H9 (cell line): ENCODE results near the gene PALM3. TPM values are rescaled to one million over a fixed set of nuclear protein-coding genes. Genes with fewer than 3 reads are reported as not detected.

Experiments used
- DNase-seq: peaks from one replicate; pipeline ENCODE4 v3.0.0-alpha.2; 2017
- H2AFZ ChIP-seq: one replicate; pipeline ENCODE4 v1.6.1; 2013; ENCODE audit warnings: mild to moderate bottlenecking, low read length, control low read depth, moderate library complexity
- H2AK5ac ChIP-seq: 2 replicates; pipeline ENCODE4 v1.6.1; 2013; ENCODE audit warnings: low read length, control low read depth, mixed read lengths; ENCODE audit not compliant: insufficient read length
- H2BK120ac ChIP-seq: one replicate; pipeline ENCODE4 v1.6.1; 2013; ENCODE audit warnings: low read depth, mild to moderate bottlenecking, low read length, control low read depth, inconsistent platforms; ENCODE audit not compliant: poor library complexity, severe bottlenecking
- H2BK12ac ChIP-seq: 2 replicates; pipeline ENCODE4 v1.6.1; 2013; ENCODE audit warnings: low read length, control low read depth, mixed read lengths, low read depth; ENCODE audit not compliant: insufficient read length
- H2BK15ac ChIP-seq: 2 replicates; pipeline ENCODE4 v1.6.1; 2013; ENCODE audit warnings: low read depth, low read length, control low read depth
- H2BK20ac ChIP-seq: one replicate; pipeline ENCODE4 v1.6.1; 2013; ENCODE audit warnings: low read depth, mild to moderate bottlenecking, low read length, control low read depth, inconsistent platforms; ENCODE audit not compliant: poor library complexity, severe bottlenecking
- H2BK5ac ChIP-seq: 2 replicates; pipeline ENCODE4 v1.6.1; 2013; ENCODE audit warnings: low read length, control low read depth, mixed read lengths; ENCODE audit not compliant: insufficient read length
- H3K14ac ChIP-seq: 2 replicates; pipeline ENCODE4 v1.6.1; 2013; ENCODE audit warnings: low read length, control low read depth; ENCODE audit not compliant: insufficient read depth
- H3K18ac ChIP-seq: 2 replicates; pipeline ENCODE4 v1.6.1; 2013; ENCODE audit warnings: low read depth, mild to moderate bottlenecking, mixed read lengths, low read length, control low read depth; ENCODE audit not compliant: insufficient read length
- H3K23ac ChIP-seq: 2 replicates; pipeline ENCODE4 v1.6.1; 2013; ENCODE audit warnings: low read length, control low read depth, mixed read lengths, low read depth; ENCODE audit not compliant: insufficient read length
- H3K23me2 ChIP-seq: 2 replicates; pipeline ENCODE4 v1.6.1; 2013; ENCODE audit warnings: low read depth, mild to moderate bottlenecking, mixed read lengths, low read length, control low read depth; ENCODE audit not compliant: insufficient read length, poor library complexity, severe bottlenecking
- H3K27ac ChIP-seq: 2 replicates; pipeline ENCODE4 v1.5.1; 2013; ENCODE audit warnings: low read length, control low read depth, mixed read lengths, low read depth; ENCODE audit not compliant: insufficient read length
- H3K27me3 ChIP-seq: 2 replicates; pipeline ENCODE4 v1.6.1; 2013; ENCODE audit warnings: low read length, control low read depth, inconsistent platforms; ENCODE audit not compliant: insufficient read depth
- H3K4ac ChIP-seq: 2 replicates; pipeline ENCODE4 v1.6.1; 2013; ENCODE audit warnings: low read depth, mild to moderate bottlenecking, control low read depth, inconsistent platforms, low read length, moderate library complexity
- H3K4me1 ChIP-seq: 2 replicates; pipeline ENCODE4 v1.6.1; 2013; ENCODE audit warnings: low read length, control low read depth, inconsistent platforms; ENCODE audit not compliant: insufficient read depth
- H3K4me2 ChIP-seq: 2 replicates; pipeline ENCODE4 v1.6.1; 2013; ENCODE audit warnings: low read length, control low read depth, mixed read lengths; ENCODE audit not compliant: insufficient read length, insufficient read depth
- H3K56ac ChIP-seq: 2 replicates; pipeline ENCODE4 v1.6.1; 2013; ENCODE audit warnings: low read depth, mild to moderate bottlenecking, mixed read lengths, low read length, control low read depth; ENCODE audit not compliant: insufficient read length
- H3K79me1 ChIP-seq: 2 replicates; pipeline ENCODE4 v1.6.1; 2013; ENCODE audit warnings: low read depth, mild to moderate bottlenecking, moderate library complexity, low read length, control low read depth, inconsistent platforms; ENCODE audit not compliant: insufficient read depth, poor library complexity, severe bottlenecking
- H3K79me2 ChIP-seq: 2 replicates; pipeline ENCODE4 v1.6.1; 2013; ENCODE audit warnings: low read length, control low read depth, inconsistent platforms; ENCODE audit not compliant: insufficient read depth
- H3K9ac ChIP-seq: 2 replicates; pipeline ENCODE4 v1.6.1; 2013; ENCODE audit warnings: low read length, control low read depth, mixed read lengths; ENCODE audit not compliant: insufficient read length; ENCODE audit errors: extremely low read depth
- H3K9me3 ChIP-seq: one replicate; pipeline ENCODE4 v1.6.1; 2013; ENCODE audit warnings: low read depth, low read length, inconsistent platforms; ENCODE audit not compliant: control insufficient read depth
- H3T11ph ChIP-seq: one replicate; pipeline ENCODE4 v1.6.1; 2013; ENCODE audit warnings: mild to moderate bottlenecking, low read length, control low read depth, inconsistent platforms
- H4K20me1 ChIP-seq: one replicate; pipeline ENCODE4 v1.6.1; 2013; ENCODE audit not compliant: control insufficient read depth, insufficient read length, insufficient read depth
- H4K5ac ChIP-seq: 2 replicates; pipeline ENCODE4 v1.6.1; 2013; ENCODE audit warnings: low read depth, mild to moderate bottlenecking, mixed read lengths, low read length, control low read depth; ENCODE audit not compliant: insufficient read length
- H4K8ac ChIP-seq: replicated peaks from 2 replicates; pipeline ENCODE4 v1.6.1; 2013; ENCODE audit warnings: low read length, control low read depth, mixed read lengths, low read depth; ENCODE audit not compliant: insufficient read length
- H4K91ac ChIP-seq: 2 replicates; pipeline ENCODE4 v1.6.1; 2013; ENCODE audit warnings: low read depth, mild to moderate bottlenecking, moderate library complexity, mixed read lengths, low read length, control low read depth; ENCODE audit not compliant: insufficient read length
- H3K27ac Mint-ChIP-seq, 3 experiments: 2 replicates in 2 of 3; 3 replicates in 1 of 3; pipeline ENCODE4 v1.8.0; 2020 to 2021; ENCODE audit warnings: mixed read lengths in 3 of 3, mild to moderate bottlenecking in 1 of 3, moderate library complexity in 1 of 3
- H3K27me3 Mint-ChIP-seq: 2 replicates; pipeline ENCODE4 v1.8.0; 2021; ENCODE audit warnings: low read depth, mild to moderate bottlenecking, moderate library complexity, mixed read lengths
- H3K36me3 Mint-ChIP-seq, 3 experiments: 2 replicates in 2 of 3; 3 replicates in 1 of 3; pipeline ENCODE4 v1.8.0; 2020 to 2021; ENCODE audit warnings: low read depth in 3 of 3, mixed read lengths in 3 of 3; ENCODE audit not compliant: insufficient read depth in 1 of 3
- H3K4me1 Mint-ChIP-seq, 2 experiments: 2 replicates each; pipeline ENCODE4 v1.8.0; 2020; ENCODE audit warnings: mixed read lengths in 2 of 2
- H3K4me3 Mint-ChIP-seq, 2 experiments: 2 replicates in 1 of 2; 3 replicates in 1 of 2; pipeline ENCODE4 v1.8.0; 2020 to 2021; ENCODE audit warnings: mild to moderate bottlenecking in 2 of 2, mixed read lengths in 2 of 2, moderate library complexity in 1 of 2
- H3K9me3 Mint-ChIP-seq, 2 experiments: 2 replicates in 1 of 2; 3 replicates in 1 of 2; pipeline ENCODE4 v1.8.0; 2020; ENCODE audit warnings: mild to moderate bottlenecking in 2 of 2, mixed read lengths in 2 of 2, moderate library complexity in 1 of 2
- WGBS: extraction: QIAGEN DNeasy Blood & Tissue Kit; methylation state at CpG from one replicate; pipeline ENCODE4 v1.1.7; 2013; ENCODE audit warnings: missing lambda C conversion rate, low lambda C conversion rate, mixed read lengths; ENCODE audit not compliant: insufficient read length; ENCODE audit errors: extremely low coverage; 5-methylcytosine and 5-hydroxymethylcytosine counted together
- total RNA-seq: library from RNA; stranded (reverse); gene quantifications from 2 replicates; pipeline ENCODE4 v1.2.1, GENCODE V29; 2021
- TF ChIP-seq, protein P1 (sequence below): fragments of 200-600 bp; sonication (generic); conservative IDR thresholded peaks from 3 replicates; pipeline ENCODE4 v1.8.0; 2021; ENCODE audit warnings: antibody characterized with exemption, mild to moderate bottlenecking

PALM3 gene
- total RNA-seq, 1 experiment from 2014 or later: 11.5 TPM

DNA sequence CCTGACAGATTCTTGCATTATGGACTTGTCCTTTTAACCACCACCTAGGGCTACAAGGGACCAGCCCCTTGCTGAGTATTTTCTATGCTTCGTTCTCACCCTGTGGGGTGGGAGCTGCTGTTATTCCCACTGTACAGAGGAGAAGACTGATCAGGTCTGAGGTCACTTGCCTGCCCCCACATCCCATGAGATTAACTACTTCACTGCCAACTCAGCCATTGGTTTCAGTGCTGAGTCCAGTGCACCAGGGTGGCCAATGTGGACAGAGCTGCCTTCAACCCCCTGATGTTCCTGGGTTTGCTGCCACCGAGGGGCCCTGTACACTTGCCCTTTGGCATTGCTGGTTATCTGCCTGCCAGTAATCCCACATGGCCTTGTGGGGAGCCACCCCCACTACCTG, 48.8 kb upstream of the PALM3 start:
- Mint-ChIP-seq H3K36me3 (peaks cover 0 to 5% (median 3%) of the 10 kb centered on the region in 3 experiments; a peak in 1 of 7 replicates), H3K27ac (peak overlapping the region in 1 of 3 experiments; percentile 73; a peak in 1 of 7 replicates), H3K27me3 (no peaks in the 10 kb centered on the region), H3K4me3 (no peak overlapping the region), H3K4me1 (peaks cover 22 to 24% of the 10 kb centered on the region in 2 experiments), H3K9me3 (no peaks in the 10 kb centered on the region)
- Histone ChIP-seq H2AK5ac (no peak overlapping the region), H3K14ac (no peak overlapping the region), H2BK15ac (no peak overlapping the region), H4K91ac (no peak overlapping the region), H2BK20ac (no peak overlapping the region), H3K79me2 (no peaks in the 10 kb centered on the region), H3K27me3 (no peaks in the 10 kb centered on the region), H4K5ac (no peak overlapping the region), H3K27ac (no peak overlapping the region), H3K23ac (no peak overlapping the region), H2AFZ (no peak overlapping the region), H4K20me1 (no peaks in the 10 kb centered on the region), H3K9me3 (no peaks in the 10 kb centered on the region), H3K56ac (no peak overlapping the region), H3K4me1 (peaks cover 7% of the 10 kb centered on the region; the same call in 1 of the 2 replicates), H3K79me1 (no peaks in the 10 kb centered on the region), H3K18ac (no peak overlapping the region), H3T11ph (no peak overlapping the region), H3K4me2 (no peak overlapping the region), H2BK12ac (no peak overlapping the region), H4K8ac (no peak overlapping the region), H2BK120ac (no peak overlapping the region), H2BK5ac (no peak overlapping the region), H3K23me2 (no peaks in the 10 kb centered on the region), H3K9ac (no peak overlapping the region), H3K4ac (no peak overlapping the region)
- no CpG with 5 or more reads among the region's 2 CpGs for WGBS
- TF ChIP-seq, protein P1, sequence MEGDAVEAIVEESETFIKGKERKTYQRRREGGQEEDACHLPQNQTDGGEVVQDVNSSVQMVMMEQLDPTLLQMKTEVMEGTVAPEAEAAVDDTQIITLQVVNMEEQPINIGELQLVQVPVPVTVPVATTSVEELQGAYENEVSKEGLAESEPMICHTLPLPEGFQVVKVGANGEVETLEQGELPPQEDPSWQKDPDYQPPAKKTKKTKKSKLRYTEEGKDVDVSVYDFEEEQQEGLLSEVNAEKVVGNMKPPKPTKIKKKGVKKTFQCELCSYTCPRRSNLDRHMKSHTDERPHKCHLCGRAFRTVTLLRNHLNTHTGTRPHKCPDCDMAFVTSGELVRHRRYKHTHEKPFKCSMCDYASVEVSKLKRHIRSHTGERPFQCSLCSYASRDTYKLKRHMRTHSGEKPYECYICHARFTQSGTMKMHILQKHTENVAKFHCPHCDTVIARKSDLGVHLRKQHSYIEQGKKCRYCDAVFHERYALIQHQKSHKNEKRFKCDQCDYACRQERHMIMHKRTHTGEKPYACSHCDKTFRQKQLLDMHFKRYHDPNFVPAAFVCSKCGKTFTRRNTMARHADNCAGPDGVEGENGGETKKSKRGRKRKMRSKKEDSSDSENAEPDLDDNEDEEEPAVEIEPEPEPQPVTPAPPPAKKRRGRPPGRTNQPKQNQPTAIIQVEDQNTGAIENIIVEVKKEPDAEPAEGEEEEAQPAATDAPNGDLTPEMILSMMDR: no peak
- DNase-seq: no peak
